T-helper 2 cell treated with Interferon-gamma antibody and Interleukin-4, amounts not matched to agents 5 μg/mL and 100 μg/mL, for 36 hours (primary cell): Measurements from ENCODE around the gene STAT6.

ENCODE experiments used
- DNase-seq: peaks from one replicate; pipeline ENCODE4 v3.0.0; 2021; ENCODE audit warnings: low spot score
- H3K27ac Mint-ChIP-seq: one replicate; pipeline ENCODE4 v1.8.0; 2021; ENCODE audit warnings: mild to moderate bottlenecking, mixed read lengths
- H3K27me3 Mint-ChIP-seq: one replicate; pipeline ENCODE4 v1.8.0; 2021; ENCODE audit warnings: low read depth, mixed read lengths
- H3K36me3 Mint-ChIP-seq: one replicate; pipeline ENCODE4 v1.8.0; 2021; ENCODE audit warnings: low read depth, mixed read lengths
- H3K4me1 Mint-ChIP-seq: one replicate; pipeline ENCODE4 v1.8.0; 2021; ENCODE audit warnings: low read depth, mixed read lengths
- H3K4me3 Mint-ChIP-seq: one replicate; pipeline ENCODE4 v1.8.0; 2022; ENCODE audit warnings: mild to moderate bottlenecking, moderate library complexity, mixed read lengths
- H3K9me3 Mint-ChIP-seq: one replicate; pipeline ENCODE4 v1.8.0; 2021; ENCODE audit warnings: mixed read lengths

STAT6 gene

DNA sequence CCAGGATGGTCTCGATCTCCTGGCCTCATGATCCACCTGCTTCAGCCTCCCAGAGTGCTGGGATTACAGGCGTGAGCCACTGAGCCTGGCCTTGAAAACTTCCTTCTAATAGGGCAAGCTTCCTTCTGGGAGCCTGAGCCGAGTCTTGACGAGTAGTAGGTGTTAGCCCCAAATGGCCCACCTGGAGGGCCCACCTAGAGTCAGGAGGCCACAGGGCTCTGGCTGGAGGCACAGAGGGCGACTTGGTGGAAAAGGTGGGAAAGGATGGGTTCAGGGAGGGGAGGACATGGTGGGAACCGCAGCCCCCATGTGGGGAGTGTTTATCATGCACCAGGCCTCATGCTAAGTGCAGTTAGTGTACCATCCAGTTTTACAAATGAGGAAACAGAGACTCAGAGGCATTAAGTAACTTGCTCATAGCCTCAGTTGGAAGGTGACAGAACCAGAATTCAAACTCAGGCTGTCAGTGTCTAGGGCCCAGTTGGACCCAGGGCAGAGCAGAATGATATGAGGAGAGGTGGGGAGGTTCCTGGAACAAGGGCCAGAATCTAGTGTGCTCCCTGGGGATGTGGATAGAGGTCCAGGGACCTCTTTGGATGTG, 39.3 kb upstream of the STAT6 start:
- H3K4me1 Mint-ChIP-seq, result no peaks in the 10 kb centered on the region
- no peak overlapping the region for H3K4me3 Mint-ChIP-seq
- H3K36me3 Mint-ChIP-seq, result no peaks in the 10 kb centered on the region
- H3K27ac Mint-ChIP-seq, result no peak overlapping the region
- DNase-seq, result no peak
- H3K9me3 Mint-ChIP-seq, result no peaks in the 10 kb centered on the region
- H3K27me3 Mint-ChIP-seq, result no peaks in the 10 kb centered on the region

DNA sequence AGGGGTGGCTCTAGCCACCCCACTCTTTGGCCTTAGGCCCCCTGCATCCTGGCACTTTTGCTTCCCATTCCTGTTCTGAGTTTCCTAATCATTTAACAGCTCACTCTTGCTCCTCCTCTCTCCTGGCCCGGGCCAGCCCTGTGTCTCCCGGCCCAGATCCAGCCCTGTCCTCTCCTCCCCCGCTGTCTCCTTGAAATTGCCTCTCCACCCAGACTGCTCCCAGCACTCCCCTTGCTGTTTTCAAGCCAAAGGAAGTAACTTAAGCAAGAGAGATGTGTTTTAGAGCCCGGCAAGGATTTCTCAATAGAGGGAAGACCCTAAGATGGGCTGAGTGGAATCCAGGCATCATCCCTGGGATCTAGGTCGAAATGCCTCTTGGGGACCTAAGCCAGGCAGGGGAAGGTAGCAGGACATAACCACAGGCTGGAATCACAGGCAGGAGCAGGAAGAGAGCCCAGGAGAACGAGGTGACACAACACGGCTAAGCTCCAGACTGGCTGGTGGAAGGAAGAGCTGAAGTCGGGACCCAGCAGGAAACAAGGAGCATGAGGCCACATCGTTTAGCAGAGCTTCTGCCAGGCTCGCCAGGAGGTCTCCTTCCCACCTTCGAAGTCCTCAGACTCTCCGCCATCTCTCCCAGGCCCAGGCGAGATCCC, 38.2 kb upstream of the STAT6 start:
- H3K36me3 Mint-ChIP-seq, result no peaks in the 10 kb centered on the region
- DNase-seq, result no peak
- no peaks in the 10 kb centered on the region for H3K27me3 Mint-ChIP-seq

DNA sequence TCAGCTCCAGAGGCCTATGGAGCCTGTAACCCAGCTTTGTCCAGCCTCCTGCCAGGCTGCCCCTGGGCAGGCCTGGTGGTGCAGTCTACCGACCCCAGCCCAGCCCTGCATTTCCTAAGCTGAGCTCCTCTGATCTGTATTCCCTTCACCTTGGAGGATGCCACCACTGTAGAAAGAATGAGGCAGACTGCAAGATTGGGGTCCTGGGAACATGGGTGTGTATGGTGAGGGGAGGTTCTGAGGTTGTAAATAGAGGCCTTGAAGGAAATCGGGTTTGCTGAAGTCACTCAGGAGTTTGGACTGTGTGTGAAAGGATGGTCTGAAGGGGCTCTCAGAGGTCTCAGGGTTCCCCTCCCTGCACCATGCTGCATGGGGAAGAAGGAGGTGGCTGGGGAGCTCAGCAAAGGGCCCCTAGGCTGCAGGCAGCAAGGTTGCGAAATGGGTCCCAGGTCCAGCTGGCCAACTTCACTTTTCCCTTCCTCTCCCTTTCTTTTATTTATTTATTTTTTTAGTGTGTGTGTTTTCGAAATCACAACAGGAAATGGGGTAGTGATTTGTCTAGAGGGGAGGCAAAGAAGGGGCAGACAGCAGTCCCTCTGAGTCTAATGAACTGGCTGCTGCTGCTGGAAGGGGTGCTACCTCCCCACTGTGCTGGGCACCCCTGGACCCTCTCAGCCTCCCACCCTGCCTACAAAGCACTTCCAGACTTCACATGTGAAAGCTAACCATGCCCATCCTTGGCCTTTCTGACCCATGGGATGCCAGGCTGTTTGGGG, 37.5 kb upstream of the STAT6 start:
- DNase-seq, result no peak
- Mint-ChIP-seq H3K36me3 (no peaks in the 10 kb centered on the region), H3K4me1 (no peaks in the 10 kb centered on the region), H3K4me3 (no peak overlapping the region), H3K27ac (no peak overlapping the region), H3K27me3 (no peaks in the 10 kb centered on the region), H3K9me3 (no peaks in the 10 kb centered on the region)

More for the DNA sequence above, 38.2 kb upstream of the STAT6 start:
- Mint-ChIP-seq H3K4me1 (no peaks in the 10 kb centered on the region), H3K4me3 (no peak overlapping the region), H3K9me3 (no peaks in the 10 kb centered on the region), H3K27ac (no peak overlapping the region)

DNA sequence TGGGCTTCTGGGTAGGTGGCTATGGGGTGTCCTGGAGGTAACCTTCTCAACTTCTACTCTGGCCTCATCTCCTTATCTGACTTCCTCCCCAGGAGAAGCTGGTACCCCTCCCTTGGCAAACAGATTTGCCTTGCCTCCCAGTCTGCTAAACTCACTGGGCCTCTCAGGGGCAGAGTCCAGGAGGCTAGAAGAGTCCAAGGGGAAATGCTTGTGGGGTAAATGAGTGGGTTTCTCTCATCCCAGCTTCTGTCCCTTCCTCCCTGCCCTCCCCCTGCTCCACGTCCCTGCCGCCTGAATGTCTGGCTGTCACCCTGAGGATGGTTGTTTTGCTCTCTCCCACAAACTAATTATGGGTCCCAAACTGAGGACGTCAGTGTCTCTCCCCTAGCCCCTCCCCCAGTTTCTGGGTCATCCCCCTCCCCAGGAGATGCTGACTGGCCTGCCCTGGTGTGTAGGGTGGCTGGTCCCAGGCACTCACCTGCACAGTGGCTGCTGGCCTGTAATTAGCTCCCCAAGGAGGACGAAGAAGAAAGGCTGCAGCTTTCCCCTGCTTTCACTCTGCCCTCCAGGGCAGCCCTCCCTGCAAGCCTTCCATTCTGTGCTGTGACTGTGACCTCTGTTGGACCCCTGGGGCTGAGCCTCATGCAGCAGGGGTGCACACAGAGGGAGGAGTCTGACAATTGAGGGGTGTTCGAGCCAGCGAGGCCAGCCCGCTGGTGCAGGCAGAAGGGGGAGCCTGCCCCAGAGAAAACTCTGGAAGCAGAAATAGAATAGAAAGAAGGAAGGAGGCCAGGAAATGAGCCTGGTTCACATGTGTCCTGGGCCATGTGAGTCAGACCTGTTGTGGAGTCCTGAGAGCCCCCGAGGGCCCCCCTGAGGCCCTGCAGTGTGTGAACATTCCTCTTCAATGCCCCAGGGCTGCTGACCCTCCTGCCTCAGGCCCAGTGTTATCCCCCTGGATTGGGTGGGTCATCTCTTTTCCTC, 36.1 kb upstream of the STAT6 start, which contains the start of gene LRP1-AS:
TSS of gene LRP1-AS (minus strand) at position 659 of the 984 bp plus-strand sequence.
- DNase-seq, result no peak
- Mint-ChIP-seq H3K36me3 (no peaks in the 10 kb centered on the region), H3K9me3 (no peaks in the 10 kb centered on the region), H3K4me3 (no peak within 1 kb of the TSS), H3K4me1 (no peaks in the 10 kb centered on the region), H3K27me3 (no peaks in the 10 kb centered on the region), H3K27ac (no peak within 1 kb of the TSS)

DNA sequence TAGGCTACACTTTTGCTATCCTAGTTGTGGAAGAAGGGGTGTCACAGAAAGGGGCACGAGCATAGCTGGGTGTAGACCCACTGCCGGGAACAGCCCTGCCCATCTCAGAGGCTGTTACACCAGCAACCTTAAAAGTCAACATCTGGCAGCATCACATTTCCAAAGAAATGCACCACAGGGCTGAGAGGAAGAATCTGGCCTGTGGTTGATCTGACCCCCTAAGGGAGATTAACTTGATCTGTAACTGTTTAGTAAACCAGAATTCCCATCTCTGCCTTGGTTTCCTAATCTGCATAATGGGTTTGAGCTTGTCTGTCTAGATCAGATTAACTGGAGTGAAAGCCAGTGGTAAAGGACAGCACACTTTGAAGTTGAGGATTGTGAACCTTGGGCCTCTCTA, 34.9 kb upstream of the STAT6 start:
- DNase-seq, result no peak
- H3K27me3 Mint-ChIP-seq, result no peaks in the 10 kb centered on the region
- H3K4me3 Mint-ChIP-seq, result no peak overlapping the region
- no peaks in the 10 kb centered on the region for H3K9me3 Mint-ChIP-seq
- H3K36me3 Mint-ChIP-seq, result no peaks in the 10 kb centered on the region
- no peak overlapping the region for H3K27ac Mint-ChIP-seq
- H3K4me1 Mint-ChIP-seq, result no peaks in the 10 kb centered on the region

DNA sequence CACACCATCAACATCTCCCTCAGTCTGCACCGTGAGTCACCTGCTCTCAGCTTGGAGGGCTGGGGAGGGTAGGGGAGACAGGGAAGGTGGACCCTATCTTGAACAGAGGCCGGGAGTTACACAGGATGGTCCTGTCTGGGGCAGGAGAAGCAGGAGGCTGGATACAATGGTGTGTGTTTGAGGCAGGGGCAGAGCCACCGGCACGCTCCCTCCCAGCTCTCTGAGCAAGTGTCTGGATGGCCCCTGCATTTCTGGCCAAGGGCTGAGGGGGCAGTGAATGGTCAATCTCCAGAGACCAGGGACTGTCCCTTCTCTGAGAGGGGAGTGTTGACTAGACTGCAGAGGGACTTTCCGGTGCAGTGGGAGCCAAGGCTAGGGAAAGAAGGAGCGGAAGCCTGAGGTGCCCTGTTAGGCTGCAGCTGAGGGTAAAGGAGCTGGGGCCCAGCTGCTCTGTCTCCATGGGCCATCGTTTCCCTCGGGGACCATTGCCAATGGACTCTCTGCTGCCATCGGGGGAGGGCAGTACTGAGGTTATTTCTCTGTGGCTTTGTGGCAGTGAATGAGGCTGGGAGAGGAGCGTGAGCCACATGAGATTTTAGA, 34.4 kb upstream of the STAT6 start:
- Mint-ChIP-seq H3K9me3 (no peaks in the 10 kb centered on the region), H3K4me1 (no peaks in the 10 kb centered on the region), H3K4me3 (no peak overlapping the region), H3K27ac (no peak overlapping the region), H3K36me3 (no peaks in the 10 kb centered on the region), H3K27me3 (no peaks in the 10 kb centered on the region)
- DNase-seq, result no peak

DNA sequence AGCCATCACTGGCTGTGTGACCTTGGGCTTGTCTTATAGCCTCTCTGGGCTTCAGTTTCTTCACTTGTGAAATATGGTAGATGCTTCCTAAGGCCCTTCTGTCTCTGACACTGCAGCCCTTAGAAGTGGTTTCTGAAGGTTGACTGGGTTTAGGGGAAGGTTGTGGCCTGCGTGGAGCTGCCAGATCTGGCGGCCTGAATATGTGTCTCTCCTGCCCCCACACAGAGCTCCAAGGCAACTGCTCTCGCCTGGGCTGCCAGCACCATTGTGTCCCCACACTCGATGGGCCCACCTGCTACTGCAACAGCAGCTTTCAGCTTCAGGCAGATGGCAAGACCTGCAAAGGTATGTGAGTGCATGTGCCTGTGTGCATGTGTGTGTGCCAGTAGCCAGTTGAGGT, 32.3 kb upstream of the STAT6 start:
- Mint-ChIP-seq H3K36me3 (no peaks in the 10 kb centered on the region), H3K27ac (no peak overlapping the region), H3K27me3 (no peaks in the 10 kb centered on the region), H3K4me3 (no peak overlapping the region), H3K9me3 (no peaks in the 10 kb centered on the region), H3K4me1 (no peaks in the 10 kb centered on the region)
- no peak for DNase-seq

DNA sequence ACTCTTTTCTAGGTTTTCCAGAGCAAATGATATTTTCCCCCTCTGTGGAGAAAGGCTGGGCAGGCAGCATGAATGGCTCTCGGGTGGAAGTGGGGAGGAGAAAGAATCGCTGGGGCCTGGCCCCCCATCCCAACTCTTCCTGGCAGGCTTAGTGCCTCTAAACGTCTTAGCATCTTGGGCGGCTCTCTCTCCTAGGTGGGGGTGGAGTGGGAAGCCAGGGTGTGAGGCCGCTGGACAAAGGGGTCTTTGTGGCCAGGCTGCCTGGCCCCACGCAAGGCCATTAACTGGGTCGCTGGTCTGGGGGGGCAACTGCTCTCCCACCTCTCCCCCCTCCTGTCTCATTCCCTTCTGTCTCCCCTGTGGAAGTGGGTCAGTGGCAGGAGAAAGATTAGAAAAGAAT, 31.6 kb upstream of the STAT6 start:
- Mint-ChIP-seq H3K4me1 (no peaks in the 10 kb centered on the region), H3K27me3 (no peaks in the 10 kb centered on the region), H3K4me3 (no peak overlapping the region), H3K9me3 (no peaks in the 10 kb centered on the region), H3K36me3 (no peaks in the 10 kb centered on the region), H3K27ac (no peak overlapping the region)
- DNase-seq, result no peak

DNA sequence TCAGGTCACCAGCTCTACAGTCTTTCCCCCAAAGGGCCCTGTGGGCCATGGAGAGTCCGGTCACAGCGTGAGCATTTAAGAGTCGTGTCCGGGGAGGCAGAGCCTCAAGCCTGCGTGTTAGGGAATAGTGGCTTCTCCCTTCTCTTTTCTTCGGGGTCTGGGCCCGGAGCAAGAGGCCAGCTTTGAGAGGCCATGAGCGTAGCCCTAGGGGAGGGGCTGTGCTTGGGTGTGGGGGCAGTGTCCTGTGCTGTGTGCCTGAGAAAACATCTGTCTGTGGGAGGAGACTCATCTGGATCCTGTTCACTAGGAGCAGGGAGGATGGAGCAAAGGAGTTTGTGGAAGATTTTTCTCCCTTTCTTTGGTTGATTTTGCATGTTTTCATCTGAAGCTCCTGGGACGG, 31.0 kb upstream of the STAT6 start:
- Mint-ChIP-seq H3K27ac (no peak overlapping the region), H3K4me3 (no peak overlapping the region), H3K9me3 (no peaks in the 10 kb centered on the region), H3K36me3 (no peaks in the 10 kb centered on the region), H3K27me3 (no peaks in the 10 kb centered on the region), H3K4me1 (no peaks in the 10 kb centered on the region)
- no peak for DNase-seq

DNA sequence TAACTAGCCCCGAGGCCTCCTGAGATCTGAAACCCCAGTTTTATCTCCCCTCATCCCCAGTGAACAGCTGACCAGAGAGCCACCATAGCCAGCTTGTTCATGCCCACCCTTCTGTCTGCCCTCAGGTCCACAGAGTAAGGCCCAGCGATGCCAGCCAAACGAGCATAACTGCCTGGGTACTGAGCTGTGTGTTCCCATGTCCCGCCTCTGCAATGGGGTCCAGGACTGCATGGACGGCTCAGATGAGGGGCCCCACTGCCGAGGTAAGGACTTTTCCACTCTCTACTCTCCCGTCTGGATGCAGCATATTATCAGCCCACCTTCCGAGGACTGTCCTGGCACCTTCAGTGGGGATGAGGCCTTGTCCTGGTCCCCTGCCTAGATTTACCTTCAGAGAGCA, 30.1 kb upstream of the STAT6 start:
- H3K27ac Mint-ChIP-seq, result no peak overlapping the region
- no peaks in the 10 kb centered on the region for H3K36me3 Mint-ChIP-seq
- H3K27me3 Mint-ChIP-seq, result no peaks in the 10 kb centered on the region
- no peak overlapping the region for H3K4me3 Mint-ChIP-seq
- H3K4me1 Mint-ChIP-seq, result no peaks in the 10 kb centered on the region
- H3K9me3 Mint-ChIP-seq, result no peaks in the 10 kb centered on the region
- DNase-seq, result no peak

DNA sequence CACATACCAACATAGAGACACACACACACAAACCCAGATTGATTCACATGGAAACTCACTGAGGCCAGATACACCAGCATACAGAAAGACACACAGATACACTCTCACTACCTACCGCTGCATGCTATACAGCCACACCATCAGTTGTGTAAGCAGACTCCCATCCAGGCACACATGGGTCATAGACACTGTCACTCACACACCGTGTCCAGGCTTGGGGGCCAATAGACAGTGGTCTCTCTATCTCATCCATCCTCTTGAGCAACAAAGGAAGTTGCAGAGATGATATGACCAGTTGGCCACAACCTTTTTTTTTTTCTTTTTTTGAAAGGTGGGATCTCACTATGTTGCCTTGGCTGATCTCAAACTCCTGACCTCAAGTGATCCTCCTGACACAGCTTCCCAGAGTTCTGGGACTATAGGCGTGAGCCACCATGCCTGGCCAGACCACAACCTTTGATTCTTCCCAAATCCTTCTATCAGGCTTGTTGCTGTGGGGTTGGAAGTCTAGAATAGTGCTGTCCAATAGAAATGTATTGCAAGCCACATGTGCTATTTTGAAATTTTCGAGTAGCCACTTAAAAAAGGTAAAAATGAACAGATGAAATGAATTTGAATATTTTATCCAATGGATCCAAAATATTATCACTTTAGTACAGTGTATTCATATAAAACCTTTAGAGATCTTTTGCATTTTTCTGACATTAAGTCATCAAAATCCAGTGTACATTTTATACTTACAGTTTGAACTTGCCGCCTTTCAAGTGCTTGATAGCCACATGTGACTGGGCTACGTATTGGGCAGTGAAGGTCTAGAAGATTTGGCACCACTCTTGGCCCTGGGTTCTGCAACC, 28.9 kb upstream of the STAT6 start:
- no peak overlapping the region for H3K4me3 Mint-ChIP-seq
- no peaks in the 10 kb centered on the region for H3K36me3 Mint-ChIP-seq
- no peaks in the 10 kb centered on the region for H3K4me1 Mint-ChIP-seq
- no peak for DNase-seq
- no peak overlapping the region for H3K27ac Mint-ChIP-seq
- H3K27me3 Mint-ChIP-seq, result no peaks in the 10 kb centered on the region
- no peaks in the 10 kb centered on the region for H3K9me3 Mint-ChIP-seq

DNA sequence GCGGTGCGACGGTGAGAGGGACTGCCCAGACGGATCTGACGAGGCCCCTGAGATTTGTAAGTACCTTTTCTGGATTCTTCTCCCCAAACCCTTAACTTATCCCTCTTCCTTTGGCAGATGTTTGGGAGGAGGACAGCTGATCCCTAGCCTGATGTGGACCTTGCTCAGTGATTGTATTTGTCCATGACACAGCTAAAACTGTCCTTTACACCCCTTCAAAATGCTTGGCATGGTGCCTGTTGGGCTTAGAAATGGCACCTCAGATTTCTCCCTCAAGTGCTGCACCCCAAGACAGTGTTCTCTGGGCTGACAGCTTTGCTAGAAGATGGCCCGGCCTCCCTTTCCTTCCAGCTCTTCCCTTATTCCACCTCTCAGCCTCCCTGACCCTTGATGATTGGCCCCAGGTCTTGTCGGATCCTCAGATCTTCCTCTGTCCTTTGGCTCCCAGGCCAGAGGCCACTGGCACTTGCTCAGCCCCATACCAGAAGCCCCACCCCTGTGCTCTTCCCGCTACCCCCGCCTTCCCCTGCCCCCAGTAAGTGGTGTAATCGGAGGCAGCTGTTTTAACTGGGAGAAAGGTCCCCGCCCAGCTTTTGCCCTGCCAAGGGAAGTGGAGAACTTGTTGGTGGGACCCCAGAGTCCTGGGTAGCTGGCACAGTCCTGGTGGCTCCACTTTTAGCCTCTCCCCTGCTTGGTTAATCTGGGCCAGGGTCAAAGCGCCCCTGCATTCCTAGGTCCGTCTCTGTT, 27.5 kb upstream of the STAT6 start:
- Mint-ChIP-seq H3K9me3 (no peaks in the 10 kb centered on the region), H3K27me3 (no peaks in the 10 kb centered on the region), H3K4me3 (no peak overlapping the region), H3K4me1 (no peaks in the 10 kb centered on the region), H3K27ac (no peak overlapping the region), H3K36me3 (no peaks in the 10 kb centered on the region)
- no peak for DNase-seq
